Coronary artery (tissue), 2 donors: Measurements from ENCODE around the gene GPR152.
"Not testable (repeated sequence)": the region's sequence is repeated elsewhere in the genome, so short reads cannot be mapped to it uniquely, and the experiment has no call there.

ENCODE experiments used
- DNase-seq: peaks from one replicate; pipeline ENCODE4 v3.0.0-alpha.2; 2017; ENCODE audit warnings: low spot score
- H3K27ac ChIP-seq, 2 donors: fragments of 200-600 bp; sonication (generic); one replicate each; pipeline ENCODE4 v1.5.1; 2016 to 2019
- H3K4me3 ChIP-seq: fragments of 200-600 bp; sonication (generic); 2 replicates; pipeline ENCODE4 v1.5.1; 2016; ENCODE audit warnings: mild to moderate bottlenecking, moderate library complexity
- CTCF ChIP-seq: fragments of 200-600 bp; sonication (generic); IDR thresholded peaks from one replicate; pipeline ENCODE4 v1.5.1; 2019; ENCODE audit warnings: antibody characterized with exemption

GPR152 gene

GRCh38 chr11:67492069-67492727, 39.7 kb upstream of the GPR152 start:
- Histone ChIP-seq H3K27ac (no peak overlapping the region), H3K4me3 (no peak overlapping the region)
- DNase-seq, result no peak
- no peak for TF ChIP-seq CTCF

DNA sequence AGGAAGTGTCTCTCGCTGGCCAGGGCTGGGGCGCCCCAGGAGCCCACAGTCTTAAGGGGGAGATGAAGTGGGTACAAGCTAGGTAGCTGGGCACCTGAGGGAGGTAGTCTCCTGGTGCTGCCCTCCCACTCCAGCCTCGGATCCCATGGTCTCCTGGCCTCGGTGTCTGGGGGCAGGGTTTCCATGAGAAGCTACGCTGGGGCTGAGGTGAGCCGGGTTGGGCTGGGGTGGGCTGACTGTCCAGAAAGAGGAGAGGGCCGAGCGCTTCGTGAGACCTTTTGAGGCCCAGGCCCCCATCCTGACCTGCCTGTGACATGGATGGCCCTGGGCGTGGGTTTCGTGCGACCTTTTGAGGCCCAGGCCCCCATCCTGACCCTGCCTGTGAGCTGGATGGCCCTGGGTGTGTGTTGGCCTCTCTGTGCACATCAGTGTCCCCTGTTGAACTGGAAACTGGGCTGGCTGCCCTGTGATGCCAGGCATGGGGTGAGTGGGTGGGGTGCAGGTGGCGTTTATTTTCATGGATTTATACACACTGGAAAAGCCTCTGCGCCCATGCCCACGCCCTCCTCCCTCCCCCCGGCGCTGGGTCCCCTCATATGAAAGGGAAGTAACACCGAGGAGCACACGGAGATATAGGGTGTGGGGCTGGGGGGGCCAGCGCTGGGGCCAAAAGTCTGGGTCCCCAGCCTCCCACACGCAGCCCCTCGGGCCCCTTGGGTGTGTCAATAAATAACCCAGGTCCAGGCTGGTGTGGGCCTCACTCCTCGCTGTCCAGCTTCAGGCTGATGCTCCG, 38.9 kb upstream of the GPR152 start:
- H3K4me3 ChIP-seq, result no peak overlapping the region
- H3K27ac ChIP-seq, result no peak overlapping the region
- DNase-seq, result no peak
- no peak for TF ChIP-seq CTCF

GRCh38 chr11:67490727-67491065, 38.2 kb upstream of the GPR152 start:
- no peak overlapping the region for H3K27ac ChIP-seq
- TF ChIP-seq CTCF, result no peak
- no peak overlapping the region for H3K4me3 ChIP-seq
- no peak for DNase-seq

DNA sequence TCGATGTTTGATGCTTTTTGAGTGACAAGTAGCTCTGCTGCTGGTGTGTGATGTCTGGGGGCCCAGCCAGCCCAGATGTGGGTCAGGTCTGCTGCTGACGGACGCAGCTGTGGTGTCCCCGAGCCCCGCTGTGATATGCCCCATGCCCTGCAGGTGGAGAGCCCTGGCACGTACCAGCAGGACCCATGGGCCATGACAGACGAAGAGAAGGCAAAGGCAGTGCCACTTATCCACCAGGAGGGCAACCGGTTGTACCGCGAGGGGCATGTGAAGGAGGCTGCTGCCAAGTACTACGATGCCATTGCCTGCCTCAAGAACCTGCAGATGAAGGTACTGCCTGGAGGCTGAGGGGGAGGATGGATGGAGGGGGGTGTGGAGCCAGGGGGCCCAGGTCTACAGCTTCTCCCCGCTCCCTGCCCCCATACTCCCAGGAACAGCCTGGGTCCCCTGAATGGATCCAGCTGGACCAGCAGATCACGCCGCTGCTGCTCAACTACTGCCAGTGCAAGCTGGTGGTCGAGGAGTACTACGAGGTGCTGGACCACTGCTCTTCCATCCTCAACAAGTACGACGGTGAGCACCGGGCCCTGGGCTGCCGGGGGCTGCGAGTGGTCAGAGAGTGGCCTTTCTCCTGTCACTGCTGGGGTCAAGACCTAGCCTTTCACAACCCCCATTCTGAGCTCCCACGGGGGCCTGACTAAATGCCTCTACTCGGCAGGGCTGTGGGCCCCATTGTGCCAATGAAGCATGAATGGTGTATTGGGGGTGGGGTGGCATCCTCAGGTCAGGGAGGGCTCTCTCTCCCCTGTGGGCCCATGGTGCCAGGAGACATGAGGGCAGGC, 37.6 kb upstream of the GPR152 start:
- TF ChIP-seq CTCF, result no peak
- Histone ChIP-seq H3K27ac (no peak overlapping the region), H3K4me3 (no peak overlapping the region)
- no peak for DNase-seq

DNA sequence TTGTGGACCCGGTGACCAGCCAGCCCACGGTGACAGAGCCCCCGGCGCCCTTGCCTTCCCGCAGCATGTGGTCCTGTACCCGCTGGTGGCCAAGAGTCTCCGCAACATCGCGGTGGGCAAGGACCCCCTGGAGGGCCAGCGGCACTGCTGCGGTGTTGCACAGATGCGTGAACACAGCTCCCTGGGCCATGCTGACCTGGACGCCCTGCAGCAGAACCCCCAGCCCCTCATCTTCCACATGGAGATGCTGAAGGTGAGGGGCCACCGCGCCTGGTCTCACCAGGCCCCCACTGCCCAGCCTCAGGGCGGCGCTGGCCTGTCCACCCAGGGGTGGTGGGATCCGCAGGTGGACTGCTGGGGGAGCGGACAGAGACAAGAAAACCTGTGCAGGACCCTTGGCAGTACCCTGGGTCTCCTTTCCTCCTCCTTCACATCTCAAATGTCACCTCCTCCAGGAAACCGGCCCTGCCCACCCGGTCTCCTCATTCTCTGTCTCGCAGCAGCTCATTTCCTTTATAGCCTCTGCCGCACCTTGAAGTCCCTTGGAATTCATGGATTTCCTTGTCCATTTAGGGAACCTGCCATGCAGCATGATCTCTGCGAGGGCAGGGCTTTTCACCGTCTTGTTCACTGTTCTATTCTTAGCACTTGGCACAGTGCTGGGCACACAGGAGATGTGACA, 36.8 kb upstream of the GPR152 start:
- DNase-seq, result no peak
- H3K27ac ChIP-seq, result no peak overlapping the region
- H3K4me3 ChIP-seq, result no peak overlapping the region
- TF ChIP-seq CTCF, result no peak

DNA sequence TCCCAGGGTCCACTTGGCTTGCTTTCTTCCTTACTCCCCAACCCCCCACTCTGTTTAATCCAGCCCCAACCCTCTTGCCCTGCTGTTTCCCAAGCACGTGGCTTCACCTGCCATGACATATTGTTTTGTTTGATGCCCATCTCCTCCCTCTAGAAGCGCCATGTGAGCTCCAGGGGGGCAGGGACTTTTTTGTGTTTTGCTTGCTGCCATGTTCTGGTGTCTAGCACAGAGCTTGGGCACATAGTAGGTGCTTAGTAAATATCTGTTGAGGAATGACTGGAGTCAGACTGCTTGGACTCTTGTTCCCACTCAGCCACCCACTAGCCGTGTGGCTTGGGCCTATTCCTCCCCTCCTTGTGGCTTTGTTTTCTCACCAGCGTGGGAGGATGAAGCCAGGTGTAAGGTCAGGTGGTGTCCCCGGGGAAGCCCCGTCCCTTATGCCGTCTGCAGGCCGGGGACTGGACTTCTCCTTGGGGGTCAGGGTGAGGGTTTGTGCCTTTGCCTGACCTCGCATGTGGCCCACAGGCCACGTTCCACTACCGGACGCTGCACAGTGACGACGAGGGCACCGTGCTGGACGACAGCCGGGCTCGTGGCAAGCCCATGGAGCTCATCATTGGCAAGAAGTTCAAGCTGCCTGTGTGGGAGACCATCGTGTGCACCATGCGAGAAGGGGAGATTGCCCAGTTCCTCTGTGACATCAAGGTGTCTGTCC, 34.1 kb upstream of the GPR152 start:
- TF ChIP-seq CTCF, result no peak
- no peak overlapping the region for H3K27ac ChIP-seq
- no peak overlapping the region for H3K4me3 ChIP-seq
- DNase-seq, result no peak

GRCh38 chr11:67485873-67486361, 33.4 kb upstream of the GPR152 start:
- not testable (repeated sequence) for H3K27ac ChIP-seq, H3K4me3 ChIP-seq, DNase-seq
